Measurements from ENCODE around the gene SEC61G. TPM values are rescaled to one million over a fixed set of nuclear protein-coding genes. Genes with fewer than 3 reads are reported as not detected.

Gene SEC61G
- total RNA-seq, 2 experiments from 2014 or later, result 43.9 to 51.3 TPM

- H3K36me3 ChIP-seq (ENCODE audit: insufficient read depth, low read length), result no peaks in the 10 kb centered on the region
- H3K36me3 Mint-ChIP-seq (ENCODE audit: low read depth), result peaks cover 4% of the 10 kb centered on the region
- peaks cover 14% of the 10 kb centered on the region for H3K27me3 Mint-ChIP-seq
- no peak for ATAC-seq (ENCODE audit: poor library complexity)
- H3K4me3 ChIP-seq (ENCODE audit: low read length), result no peak overlapping the region
- H3K27me3 ChIP-seq (ENCODE audit: control insufficient read depth in 1 of 2, insufficient read depth in 2 of 2, low read length in 2 of 2), result no peaks in the 10 kb centered on the region
- CTCF ChIA-PET, result interaction anchor here (0.6 kb wide), 1 partner anchor 155 kb away, joined by 4 read pairs; no protein-coding TSS in a partner anchor
- DNase-seq, result no peak
- no peak overlapping the region for H3K4me3 Mint-ChIP-seq
- POLR2A ChIA-PET, result no interaction called here
- no peaks in the 10 kb centered on the region for H3K4me1 ChIP-seq (ENCODE audit: insufficient read depth, low read length)
- no peak overlapping the region for H3K27ac ChIP-seq (ENCODE audit: low read depth in 1 of 2, low read length in 2 of 2)
- H3K27ac Mint-ChIP-seq, result no peak overlapping the region
- H3K9me3 Mint-ChIP-seq, result peaks cover 8% of the 10 kb centered on the region
- intact Hi-C loops (cut with DNase I, micrococcal nuclease), result loop anchor here in 1 of 2 experiments (10.0 kb wide), 1 partner anchor 636 kb away; no protein-coding TSS in a partner anchor
- H3K9me3 ChIP-seq (ENCODE audit: control insufficient read depth in 1 of 2, insufficient read depth in 1 of 2, low read length in 2 of 2), result peaks cover 0 to 18% of the 10 kb centered on the region in 2 experiments
- peaks cover 4% of the 10 kb centered on the region for H3K4me1 Mint-ChIP-seq (ENCODE audit: low read depth)
- no peak for TF ChIP-seq CTCF (IDR thresholded peaks at IDR 0.05)
Measured at GRCh38 chr7:54778696-54779540, 19.9 kb upstream of the SEC61G start.

GRCh38 chr7:54778166-54778565 lies 19.2 kb upstream of the SEC61G start:
- ATAC-seq (ENCODE audit: poor library complexity) (no peak), DNase-seq (no peak)
- intact Hi-C loops (cut with DNase I, micrococcal nuclease), result loop anchor here in 1 of 2 experiments (10.0 kb wide), 1 partner anchor 637 kb away; no protein-coding TSS in a partner anchor
- no peaks in the 10 kb centered on the region for H3K36me3 ChIP-seq (ENCODE audit: insufficient read depth, low read length)
- H3K4me3 Mint-ChIP-seq, result no peak overlapping the region
- peaks cover 8% of the 10 kb centered on the region for H3K9me3 Mint-ChIP-seq
- H3K4me3 ChIP-seq (ENCODE audit: low read length), result no peak overlapping the region
- peaks cover 21% of the 10 kb centered on the region for H3K27me3 Mint-ChIP-seq
- no peaks in the 10 kb centered on the region for H3K27me3 ChIP-seq (ENCODE audit: control insufficient read depth in 1 of 2, insufficient read depth in 2 of 2, low read length in 2 of 2)
- H3K27ac ChIP-seq (ENCODE audit: low read depth in 1 of 2, low read length in 2 of 2), result no peak overlapping the region
- H3K9me3 ChIP-seq (ENCODE audit: control insufficient read depth in 1 of 2, insufficient read depth in 1 of 2, low read length in 2 of 2), result peaks cover 0 to 18% of the 10 kb centered on the region in 2 experiments
- no peak overlapping the region for H3K27ac Mint-ChIP-seq
- TF ChIP-seq CTCF (IDR thresholded peaks at IDR 0.05), result no peak
- peaks cover 4% of the 10 kb centered on the region for H3K36me3 Mint-ChIP-seq (ENCODE audit: low read depth)
- H3K4me1 ChIP-seq (ENCODE audit: insufficient read depth, low read length), result no peaks in the 10 kb centered on the region
- peaks cover 7% of the 10 kb centered on the region for H3K4me1 Mint-ChIP-seq (ENCODE audit: low read depth)
- POLR2A ChIA-PET, result no interaction called here
- CTCF ChIA-PET, result interaction anchor here (0.6 kb wide), 1 partner anchor 156 kb away, joined by 4 read pairs; no protein-coding TSS in a partner anchor

GRCh38 chr7:54774785-54775740 lies 16.1 kb upstream of the SEC61G start:
- POLR2A ChIA-PET, result no interaction called here
- no peak for ATAC-seq (ENCODE audit: poor library complexity)
- CTCF ChIA-PET, result interaction anchor here (1.4 to 2.1 kb wide), 3 partner anchors 16 to 483 kb away, joined by 4 to 16 read pairs (median 9); partner anchors contain the start of gene SEC61G

More at GRCh38 chr7:54774785-54775740, 16.1 kb upstream of the SEC61G start:
- Mint-ChIP-seq H3K4me3 (no peak overlapping the region), H3K9me3 (peaks cover 8% of the 10 kb centered on the region), H3K27ac (no peak overlapping the region), H3K36me3 (ENCODE audit: low read depth) (peaks cover 4% of the 10 kb centered on the region), H3K4me1 (ENCODE audit: low read depth) (peaks cover 7% of the 10 kb centered on the region), H3K27me3 (peaks cover 38% of the 10 kb centered on the region)
- Histone ChIP-seq H3K27me3 (ENCODE audit: control insufficient read depth in 1 of 2, insufficient read depth in 2 of 2, low read length in 2 of 2) (peaks cover 0 to under 1% of the 10 kb centered on the region in 2 experiments), H3K4me1 (ENCODE audit: insufficient read depth, low read length) (no peaks in the 10 kb centered on the region), H3K9me3 (ENCODE audit: control insufficient read depth in 1 of 2, insufficient read depth in 1 of 2, low read length in 2 of 2) (peaks cover 0 to 18% of the 10 kb centered on the region in 2 experiments), H3K27ac (ENCODE audit: low read depth in 1 of 2, low read length in 2 of 2) (no peak overlapping the region), H3K4me3 (ENCODE audit: low read length) (no peak overlapping the region), H3K36me3 (ENCODE audit: insufficient read depth, low read length) (no peaks in the 10 kb centered on the region)
- intact Hi-C loops (cut with DNase I, micrococcal nuclease), result loop anchor here (1.0 to 10.0 kb wide), 4 partner anchors 480 to 640 kb away; no protein-coding TSS in a partner anchor
- TF ChIP-seq CTCF (IDR thresholded peaks at IDR 0.05), result no peak
- no peak for DNase-seq
